ENCODE results near the gene P4HB. TPM values are rescaled to one million over a fixed set of nuclear protein-coding genes. Genes with fewer than 3 reads are reported as not detected.

P4HB gene
- polyA plus RNA-seq, 1 donor from 2014 or later = 82.8 TPM

- TF ChIP-seq CTCF (IDR thresholded peaks at IDR 0.05; ENCODE audit: poor library complexity, severe bottlenecking) = no peak
- TF ChIP-seq TAF1 (IDR thresholded peaks at IDR 0.05; ENCODE audit: low read depth) = no peak
- TF ChIP-seq EZH2 (IDR thresholded peaks at IDR 0.05; ENCODE audit: borderline replicate concordance, insufficient read depth, low read length, poor library complexity, severe bottlenecking) = no peak
- no peak for TF ChIP-seq MXI1 (conservative IDR thresholded peaks at IDR 0.05; ENCODE audit: poor library complexity, severe bottlenecking)
- no peak for TF ChIP-seq EP300 (conservative IDR thresholded peaks at IDR 0.05; ENCODE audit: poor library complexity, severe bottlenecking)
- no peak for TF ChIP-seq RAD21 (conservative IDR thresholded peaks at IDR 0.05)
- TF ChIP-seq REST (IDR thresholded peaks at IDR 0.05; ENCODE audit: borderline replicate concordance) = no peak
- TF ChIP-seq POLR2AphosphoS5 (IDR thresholded peaks at IDR 0.05) = no peak
- TF ChIP-seq SMC3 (conservative IDR thresholded peaks at IDR 0.05; ENCODE audit: poor library complexity) = no peak
- H3K4me3 ChIP-seq (ENCODE audit: low read length) = no peak overlapping the region
- H3K4me2 ChIP-seq (ENCODE audit: low read length) = no peak overlapping the region
- no peaks in the 10 kb centered on the region for H4K20me1 ChIP-seq (ENCODE audit: insufficient read depth)
- no peak overlapping the region for H3K9ac ChIP-seq (ENCODE audit: low read length)
- no peak overlapping the region for H3K27ac ChIP-seq (ENCODE audit: low read length)
- H3K27me3 ChIP-seq (ENCODE audit: insufficient read depth, low read depth, low read length) = peaks cover 19% of the 10 kb centered on the region
- H3K79me2 ChIP-seq (replicated peaks; ENCODE audit: insufficient read depth, low read length) = no peaks in the 10 kb centered on the region
- H3K9me3 ChIP-seq (ENCODE audit: low read length) = no peaks in the 10 kb centered on the region
- no peak overlapping the region for H2AFZ ChIP-seq (ENCODE audit: low read depth, low read length)
- no peaks in the 10 kb centered on the region for H3K9me2 ChIP-seq (ENCODE audit: insufficient read depth, low read length)
- no peaks in the 10 kb centered on the region for H3F3A ChIP-seq (ENCODE audit: insufficient read depth, low read length, poor library complexity, severe bottlenecking)
- H3K36me3 ChIP-seq (ENCODE audit: insufficient read depth, low read length) = no peaks in the 10 kb centered on the region
Measured at GRCh38 chr17:81900181-81900820, 40.0 kb upstream of the P4HB start.

- no peaks in the 10 kb centered on the region for H3K36me3 ChIP-seq (ENCODE audit: insufficient read depth, low read length)
- H3K27me3 ChIP-seq (ENCODE audit: insufficient read depth, low read depth, low read length) = peaks cover 19% of the 10 kb centered on the region
- no peak overlapping the region for H2AFZ ChIP-seq (ENCODE audit: low read depth, low read length)
- H3K9ac ChIP-seq (ENCODE audit: low read length) = no peak overlapping the region
- H3F3A ChIP-seq (ENCODE audit: insufficient read depth, low read length, poor library complexity, severe bottlenecking) = no peaks in the 10 kb centered on the region
- no peaks in the 10 kb centered on the region for H4K20me1 ChIP-seq (ENCODE audit: insufficient read depth)
- H3K9me3 ChIP-seq (ENCODE audit: low read length) = no peaks in the 10 kb centered on the region
- H3K4me3 ChIP-seq (ENCODE audit: low read length) = no peak overlapping the region
- no peak overlapping the region for H3K27ac ChIP-seq (ENCODE audit: low read length)
- H3K79me2 ChIP-seq (replicated peaks; ENCODE audit: insufficient read depth, low read length) = no peaks in the 10 kb centered on the region
- H3K9me2 ChIP-seq (ENCODE audit: insufficient read depth, low read length) = no peaks in the 10 kb centered on the region
- H3K4me2 ChIP-seq (ENCODE audit: low read length) = no peak overlapping the region
- TF ChIP-seq CTCF (IDR thresholded peaks at IDR 0.05; ENCODE audit: poor library complexity, severe bottlenecking) (no peak), EZH2 (IDR thresholded peaks at IDR 0.05; ENCODE audit: borderline replicate concordance, insufficient read depth, low read length, poor library complexity, severe bottlenecking) (no peak), POLR2AphosphoS5 (IDR thresholded peaks at IDR 0.05) (no peak), REST (IDR thresholded peaks at IDR 0.05; ENCODE audit: borderline replicate concordance) (no peak), MXI1 (conservative IDR thresholded peaks at IDR 0.05; ENCODE audit: poor library complexity, severe bottlenecking) (no peak), RAD21 (conservative IDR thresholded peaks at IDR 0.05) (no peak), SMC3 (conservative IDR thresholded peaks at IDR 0.05; ENCODE audit: poor library complexity) (no peak), TAF1 (IDR thresholded peaks at IDR 0.05; ENCODE audit: low read depth) (no peak), EP300 (conservative IDR thresholded peaks at IDR 0.05; ENCODE audit: poor library complexity, severe bottlenecking) (no peak)
Measured at GRCh38 chr17:81899514-81900166, 39.3 kb upstream of the P4HB start.
